Stimulated activated CD4-positive, alpha-beta T cell treated with anti-CD3 and anti-CD28 coated beads, Interleukin-1b, Interleukin-23, amount 100 ng/mL, for 24 hours (primary cell): Measurements from ENCODE around the gene KLK13.

Experiments used
- DNase-seq, 4 experiments: peaks; one replicate each; pipeline ENCODE4 v3.0.0-alpha.2; 2020; ENCODE audit warnings: low read depth in 4 of 4, low spot score in 1 of 4

Gene KLK13

GRCh38 chr19:51023946-51024345 lies 40.9 kb downstream of the KLK13 start:
- DNase-seq: no peak

GRCh38 chr19:51022526-51022925 lies 42.4 kb downstream of the KLK13 start:
- DNase-seq: no peak

GRCh38 chr19:51020988-51021651 lies 43.8 kb downstream of the KLK13 start:
- no peak for DNase-seq

- DNase-seq: no peak
Observed at GRCh38 chr19:51019544-51019925, 45.4 kb downstream of the KLK13 start, which contains the start of gene KLK10. Gene KLK10 (minus strand): TSS chr19:51019709. CDS start chr19:51019130, 579 bp downstream.

- DNase-seq: no peak
Observed at GRCh38 chr19:51018745-51019543, 45.9 kb downstream of the KLK13 start.

GRCh38 chr19:51016798-51017683 lies 47.9 kb downstream of the KLK13 start:
- peak in 3 of 4 experiments; percentile 32 to 58 (median 49) for DNase-seq

- no peak for DNase-seq
Observed at GRCh38 chr19:51015691-51016267, 49.1 kb downstream of the KLK13 start.

- DNase-seq: no peak
Observed at GRCh38 chr19:51014242-51014641, 50.6 kb downstream of the KLK13 start.

GRCh38 chr19:51012661-51013190 lies 52.2 kb downstream of the KLK13 start:
- DNase-seq: no peak

- no peak for DNase-seq
Observed at GRCh38 chr19:51010066-51010795, 54.7 kb downstream of the KLK13 start.

GRCh38 chr19:51009061-51009891 lies 55.6 kb downstream of the KLK13 start:
- DNase-seq: no peak

- DNase-seq: no peak
Observed at GRCh38 chr19:51007488-51007887, 57.4 kb downstream of the KLK13 start.

GRCh38 chr19:51006406-51006805 lies 58.5 kb downstream of the KLK13 start:
- DNase-seq: no peak
